GM19372 (cell line): ENCODE data around the gene USP48.
"Not testable (repeated sequence)": the region's sequence is repeated elsewhere in the genome, so short reads cannot be mapped to it uniquely, and the experiment has no call there.

Experiments used
- ATAC-seq: cut with Tn5 transposase; IDR thresholded peaks from one replicate; pipeline ENCODE4 v1.9.1; 2021; ENCODE audit warnings: mild to moderate bottlenecking, low read depth, moderate library complexity; ENCODE audit not compliant: unreplicated experiment

Gene USP48

GRCh38 chr1:21782868-21783678 is at the start of gene USP48:
Gene USP48 (minus strand): TSS chr1:21783149. CDS start chr1:21782957, 192 bp downstream.
- peak; percentile 71 for ATAC-seq

GRCh38 chr1:21831454-21831970 is 48.6 kb upstream of the USP48 start:
- ATAC-seq: no peak

GRCh38 chr1:21830792-21831453 is 48.0 kb upstream of the USP48 start:
- no peak for ATAC-seq

DNA sequence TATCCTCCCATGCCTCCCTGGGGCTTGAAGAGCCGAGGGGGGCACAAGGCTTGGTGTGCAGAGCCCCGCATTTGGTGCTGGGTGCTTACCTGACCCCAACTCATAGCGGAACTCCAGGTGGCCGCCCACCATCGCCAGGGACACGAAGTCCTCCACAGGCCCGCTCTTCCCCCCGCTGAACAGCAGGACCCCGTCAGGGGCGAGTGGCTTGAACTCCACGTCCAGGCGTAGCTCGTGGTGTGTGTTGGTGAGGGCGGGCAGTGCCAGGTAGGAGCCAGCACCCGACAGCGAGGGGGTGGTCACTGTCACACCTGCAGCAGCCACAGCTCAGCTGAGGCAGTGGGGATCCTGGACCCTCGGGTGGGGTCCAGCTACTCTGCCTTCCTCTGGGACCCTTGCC is 46.3 kb upstream of the USP48 start:
- ATAC-seq: no peak

GRCh38 chr1:21828506-21829210 is 45.7 kb upstream of the USP48 start:
- no peak for ATAC-seq

DNA sequence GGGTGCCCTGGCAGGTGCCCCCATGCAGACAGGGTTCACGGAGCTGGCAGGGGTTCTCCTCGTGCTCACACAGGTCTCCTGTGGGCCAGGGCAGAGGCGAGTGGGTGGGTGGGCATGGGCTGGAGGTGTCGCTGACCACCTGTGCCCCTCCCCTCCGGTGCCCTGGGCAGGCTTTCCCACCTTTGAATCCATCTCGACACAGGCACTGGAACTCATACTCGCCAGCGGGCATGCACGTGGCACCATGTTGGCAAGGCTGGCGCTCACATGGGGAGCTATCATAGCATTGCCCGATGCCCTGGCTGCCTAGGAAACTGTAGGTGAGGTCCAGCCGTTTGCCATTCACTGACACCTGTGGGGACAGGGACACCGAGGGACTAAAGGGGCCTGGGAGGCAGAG is 45.1 kb upstream of the USP48 start:
- ATAC-seq: no peak

GRCh38 chr1:21827141-21827679 is 44.3 kb upstream of the USP48 start:
- ATAC-seq: no peak

DNA sequence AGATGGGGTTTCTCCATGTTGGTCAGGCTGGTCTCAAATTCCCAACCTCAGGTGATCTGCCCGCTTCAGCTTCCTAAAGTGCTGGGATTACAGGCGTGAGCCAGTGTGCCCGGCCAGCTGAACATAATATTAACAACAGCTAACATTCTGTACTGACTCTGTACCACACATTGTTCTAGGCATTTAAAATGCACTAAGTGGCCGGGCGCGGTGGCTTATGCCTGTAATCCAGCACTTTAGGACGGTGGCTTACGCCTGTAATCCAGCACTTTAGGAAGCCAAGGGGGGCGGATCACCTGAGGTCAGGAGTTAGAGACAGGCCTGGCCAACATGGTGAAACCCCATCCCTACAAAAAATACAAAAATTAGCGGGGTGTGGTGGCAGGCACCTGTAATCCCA is 43.7 kb upstream of the USP48 start:
- not testable (repeated sequence) for ATAC-seq

GRCh38 chr1:21825393-21825792 is 42.4 kb upstream of the USP48 start:
- no peak for ATAC-seq

DNA sequence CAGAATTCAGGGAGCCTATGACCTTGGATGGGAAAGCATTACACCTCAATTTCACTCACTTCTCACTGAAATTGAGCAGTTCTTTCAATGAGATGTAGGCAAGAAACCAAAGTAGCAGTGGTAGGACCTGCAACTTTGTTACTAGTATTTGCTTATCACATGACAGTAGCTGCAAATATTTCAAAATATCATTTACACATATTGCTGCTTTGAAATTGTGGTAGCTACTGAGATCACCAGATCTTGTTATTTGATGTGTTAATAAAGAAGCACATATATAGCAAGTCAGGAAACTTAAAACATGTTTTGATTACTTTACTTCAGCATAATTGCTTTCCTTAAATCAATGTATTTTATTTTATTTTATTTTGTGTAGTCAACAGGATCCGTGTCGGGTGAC is 42.0 kb upstream of the USP48 start:
- ATAC-seq: no peak

GRCh38 chr1:21823980-21824702 is 41.2 kb upstream of the USP48 start:
- no peak for ATAC-seq

- no peak for ATAC-seq
Observed at GRCh38 chr1:21823206-21823979, 40.4 kb upstream of the USP48 start.

GRCh38 chr1:21822349-21822748 is 39.4 kb upstream of the USP48 start:
- no peak for ATAC-seq

GRCh38 chr1:21821385-21822019 is 38.6 kb upstream of the USP48 start:
- ATAC-seq: no peak

GRCh38 chr1:21820597-21821232 is 37.8 kb upstream of the USP48 start:
- no peak for ATAC-seq

DNA sequence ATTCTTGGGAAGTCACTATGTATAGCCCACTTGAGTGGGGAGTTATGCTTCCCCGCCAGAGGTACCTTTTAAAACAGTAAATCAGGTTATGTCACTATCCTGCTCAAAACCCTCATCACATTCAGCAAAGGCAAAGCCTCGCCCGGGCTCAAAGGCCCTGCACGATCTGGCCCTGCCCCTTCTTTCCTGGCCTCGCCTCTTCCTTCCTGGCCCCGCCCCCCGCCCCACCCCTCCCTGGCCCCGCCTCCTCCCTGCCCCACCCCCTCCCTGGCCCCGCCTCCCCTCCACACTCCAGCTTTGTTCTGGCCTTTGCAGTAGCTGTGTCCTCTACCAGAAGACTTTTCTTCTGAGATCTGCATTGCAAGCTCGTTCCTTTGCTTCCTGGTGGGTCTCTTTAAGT is 35.7 kb upstream of the USP48 start:
- no peak for ATAC-seq

- no peak for ATAC-seq
Observed at GRCh38 chr1:21816602-21817302, 33.8 kb upstream of the USP48 start.

DNA sequence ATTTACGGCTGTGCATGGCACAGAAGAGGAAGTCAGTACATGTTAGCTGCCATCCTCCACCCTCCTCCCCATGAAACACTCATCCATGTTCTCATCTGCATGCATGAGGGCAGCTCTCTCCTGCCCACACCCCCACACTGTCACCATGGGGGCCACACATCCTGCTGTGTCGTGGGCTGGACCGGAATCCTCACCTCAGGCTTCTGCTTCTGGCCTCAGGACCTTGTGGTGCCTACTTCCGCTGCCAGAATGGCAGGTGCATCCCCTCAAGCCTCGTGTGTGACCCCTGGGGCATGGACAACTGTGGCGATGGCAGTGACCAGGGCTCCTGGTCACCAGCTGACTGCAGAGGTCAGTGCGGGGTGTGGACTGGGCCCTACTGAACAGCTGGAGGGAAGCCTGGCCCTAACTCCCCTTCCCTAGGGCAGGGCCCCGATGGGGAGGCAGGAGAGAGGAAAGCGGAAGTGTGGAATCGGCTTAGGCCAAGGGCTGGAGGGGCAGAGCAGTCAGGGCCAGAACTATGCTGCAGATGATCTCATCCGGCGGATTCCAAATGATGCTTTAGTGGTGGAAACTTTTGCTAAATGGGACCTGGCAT is 32.9 kb upstream of the USP48 start:
- no peak for ATAC-seq
